HG02642 (cell line): ENCODE results near the gene MKKS.

Experiments
- ATAC-seq: cut with Tn5 transposase; IDR thresholded peaks from one replicate; pipeline ENCODE4 v1.9.1; 2021; ENCODE audit warnings: mild to moderate bottlenecking; ENCODE audit not compliant: unreplicated experiment, poor library complexity

MKKS gene

DNA sequence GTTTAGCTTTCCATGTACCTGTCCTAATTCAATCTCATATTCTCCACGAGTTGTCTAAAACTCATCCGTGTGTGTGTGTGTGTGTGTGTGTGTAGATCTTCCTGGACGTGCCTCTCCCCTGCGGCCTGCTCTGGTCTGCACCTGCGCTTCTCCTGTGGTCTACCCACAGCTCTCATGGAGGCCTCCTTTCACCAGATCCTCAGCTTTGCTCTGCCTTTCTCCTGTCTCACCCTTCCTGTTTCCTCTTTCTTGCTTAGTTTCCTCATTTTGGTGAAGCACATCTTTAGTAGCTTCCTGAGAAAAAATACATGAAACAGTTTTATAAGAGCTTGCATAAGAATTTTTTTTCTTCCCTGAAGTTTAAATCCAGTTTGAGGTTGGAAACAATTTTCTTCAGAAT is 19.2 kb upstream of the MKKS start:
- ATAC-seq: peak; percentile 97

DNA sequence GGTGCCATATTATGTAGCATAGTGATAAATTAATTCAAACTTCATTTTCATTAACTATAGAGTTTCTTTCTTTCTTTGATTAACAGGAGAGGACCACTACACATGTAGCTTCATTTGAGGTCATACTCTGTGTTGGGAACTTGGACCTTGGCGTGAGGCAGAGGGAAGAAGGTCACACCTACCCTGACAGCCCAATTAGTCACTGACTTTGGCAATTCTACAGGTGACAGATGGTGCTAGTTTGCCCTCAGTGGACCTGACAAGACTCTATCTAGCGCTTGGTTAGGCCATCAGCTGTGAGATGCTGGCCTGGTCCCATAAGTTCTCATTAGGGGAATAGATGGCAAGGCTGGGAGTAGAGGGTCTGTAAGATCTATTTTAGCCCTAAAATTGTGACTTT is 15.2 kb upstream of the MKKS start:
- no peak for ATAC-seq

DNA sequence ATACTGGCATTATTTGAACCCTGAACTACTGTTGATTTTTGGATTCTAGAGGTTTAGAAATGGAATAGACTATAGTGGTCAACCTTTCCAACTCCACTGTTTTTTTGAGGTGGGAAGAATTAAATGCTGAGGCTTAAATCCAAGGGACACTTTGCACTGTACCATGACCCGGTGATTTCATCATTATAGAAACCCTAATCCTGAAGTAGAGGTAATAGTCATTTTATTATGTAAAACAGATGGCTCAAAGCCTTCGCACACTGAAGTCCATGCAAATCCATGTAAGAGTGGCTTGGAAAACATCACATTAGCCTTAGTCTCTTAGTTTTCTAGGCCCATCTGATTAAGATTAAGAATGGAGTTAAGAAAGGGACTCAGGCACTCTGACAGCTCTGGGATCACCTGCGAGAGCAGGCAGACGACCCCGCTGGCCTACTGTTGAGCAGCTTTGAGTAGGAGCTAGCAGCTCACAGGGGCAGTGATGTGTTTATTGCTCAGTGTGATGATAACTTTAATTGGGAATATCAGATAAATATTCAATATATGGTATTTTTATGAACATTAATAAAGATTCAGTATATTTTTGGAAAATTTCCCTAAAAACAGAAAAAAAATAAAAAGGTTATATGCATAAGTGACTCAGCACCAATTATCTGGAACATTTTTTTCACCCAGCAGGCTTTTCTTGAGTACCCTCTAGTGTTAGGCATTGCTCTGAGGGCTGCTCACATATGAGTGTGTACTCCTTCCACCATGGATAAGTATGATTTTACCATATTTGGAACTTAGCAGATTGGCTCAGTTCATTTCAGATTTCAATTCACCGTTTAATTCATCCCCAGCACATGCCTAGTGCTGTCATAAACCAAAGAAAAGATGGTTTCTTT is 14.5 kb upstream of the MKKS start:
- no peak for ATAC-seq

DNA sequence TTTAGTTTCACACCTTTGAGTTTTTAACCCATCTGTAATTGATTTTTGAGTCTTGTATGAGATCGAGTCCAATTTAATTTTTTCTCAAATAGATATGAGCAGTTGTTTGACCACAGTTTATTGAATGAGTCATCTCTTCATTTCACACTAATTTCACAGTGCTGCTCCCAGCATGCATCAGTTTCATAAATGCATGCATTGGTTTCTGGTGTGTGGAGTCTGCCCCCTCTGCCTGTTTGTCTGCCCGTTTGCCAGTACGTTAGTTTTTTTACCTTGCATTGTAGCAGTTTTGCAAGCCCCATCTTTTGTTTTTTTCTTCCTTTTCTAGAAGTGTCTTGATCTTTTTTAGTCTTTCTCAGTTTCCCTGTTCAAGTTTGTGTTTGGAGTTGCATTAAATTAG is 13.0 kb upstream of the MKKS start:
- ATAC-seq: peak; percentile 97

DNA sequence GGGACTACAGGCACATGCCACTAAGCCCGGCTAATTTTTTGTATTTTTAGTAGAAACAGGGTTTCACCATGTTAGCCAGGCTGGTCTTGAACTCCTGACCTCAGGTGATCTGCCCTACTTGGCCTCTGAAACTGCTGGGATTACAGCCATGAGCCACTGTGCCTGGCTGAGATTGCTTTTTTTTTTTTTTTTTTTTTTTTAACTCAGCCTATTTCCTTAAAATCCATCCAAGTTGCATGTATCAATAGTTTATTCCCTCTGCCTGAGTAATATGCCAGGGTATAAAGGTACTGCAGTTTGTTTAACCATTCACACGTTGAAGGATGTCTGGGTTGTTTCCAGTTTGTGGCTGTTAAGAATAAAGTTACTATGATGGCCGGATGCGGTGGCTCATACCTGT is 11.7 kb upstream of the MKKS start:
- no peak for ATAC-seq

DNA sequence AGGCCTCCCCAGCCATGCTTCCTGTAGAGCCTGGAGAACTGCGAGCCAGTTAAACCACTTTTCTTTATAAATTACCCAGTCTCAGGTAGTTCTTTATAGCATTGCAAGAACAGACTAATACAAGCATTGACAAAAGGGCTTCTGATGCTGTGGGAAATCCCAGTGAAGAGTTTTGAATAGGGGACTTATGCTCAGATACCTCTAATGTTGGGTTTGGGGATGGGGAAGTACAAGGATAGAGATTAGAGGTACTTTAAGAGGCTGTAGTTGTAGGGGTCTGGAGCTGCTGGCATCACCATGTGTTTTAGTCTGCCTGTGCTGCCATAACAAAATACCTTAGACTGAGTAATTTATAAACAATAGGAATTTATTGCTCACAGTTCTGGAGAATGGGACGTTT is 9.9 kb upstream of the MKKS start:
- no peak for ATAC-seq

DNA sequence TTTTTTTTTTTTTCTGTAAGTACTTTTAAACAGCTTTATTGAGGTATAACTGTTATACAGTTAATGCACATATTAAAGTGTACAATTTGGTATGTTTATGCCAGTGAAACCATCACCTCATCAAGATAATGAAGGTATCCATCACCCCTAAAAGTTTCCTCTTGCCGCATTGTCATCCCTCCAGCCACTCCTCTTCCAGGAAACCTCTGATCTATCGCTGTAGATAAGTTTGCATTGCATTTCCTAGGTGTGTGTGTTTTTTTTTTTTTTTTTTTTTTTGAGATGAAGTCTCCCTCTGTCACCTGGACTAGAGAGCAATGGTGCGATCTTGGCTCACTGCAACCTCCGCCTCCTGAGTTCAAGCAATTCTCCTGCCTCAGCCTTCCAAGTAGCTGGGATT is 4.2 kb upstream of the MKKS start:
- no peak for ATAC-seq

DNA sequence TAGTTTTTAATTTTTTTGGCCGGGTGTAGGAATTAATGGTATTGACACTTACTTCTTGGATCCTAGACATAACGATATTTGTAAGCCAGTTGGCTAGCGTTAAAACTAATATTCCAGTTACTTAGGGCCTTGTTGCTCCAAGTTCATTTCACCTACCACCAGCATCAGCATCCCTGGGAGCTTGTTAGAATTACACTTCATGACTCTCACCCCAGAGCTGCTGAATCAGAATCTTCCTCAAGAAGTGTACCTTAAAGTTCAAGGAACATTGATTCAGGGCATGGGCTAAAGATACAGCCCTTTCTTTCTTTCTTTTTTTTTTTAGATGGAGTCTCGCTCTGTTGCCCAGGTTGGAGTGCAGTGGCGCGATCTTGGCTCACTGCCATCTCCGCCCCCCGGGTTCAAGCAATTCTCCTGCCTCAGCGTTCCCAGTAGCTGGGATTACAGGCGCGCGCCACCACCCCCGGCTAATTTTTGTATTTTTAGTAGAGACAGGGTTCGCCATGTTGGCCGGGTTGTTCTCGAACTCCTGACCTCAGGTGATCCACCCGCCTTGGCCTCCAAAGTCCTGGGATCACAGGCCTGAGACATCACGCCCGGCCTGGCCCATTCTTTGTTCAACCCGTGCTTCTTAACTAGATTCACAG is 2.2 kb upstream of the MKKS start:
- no peak for ATAC-seq

DNA sequence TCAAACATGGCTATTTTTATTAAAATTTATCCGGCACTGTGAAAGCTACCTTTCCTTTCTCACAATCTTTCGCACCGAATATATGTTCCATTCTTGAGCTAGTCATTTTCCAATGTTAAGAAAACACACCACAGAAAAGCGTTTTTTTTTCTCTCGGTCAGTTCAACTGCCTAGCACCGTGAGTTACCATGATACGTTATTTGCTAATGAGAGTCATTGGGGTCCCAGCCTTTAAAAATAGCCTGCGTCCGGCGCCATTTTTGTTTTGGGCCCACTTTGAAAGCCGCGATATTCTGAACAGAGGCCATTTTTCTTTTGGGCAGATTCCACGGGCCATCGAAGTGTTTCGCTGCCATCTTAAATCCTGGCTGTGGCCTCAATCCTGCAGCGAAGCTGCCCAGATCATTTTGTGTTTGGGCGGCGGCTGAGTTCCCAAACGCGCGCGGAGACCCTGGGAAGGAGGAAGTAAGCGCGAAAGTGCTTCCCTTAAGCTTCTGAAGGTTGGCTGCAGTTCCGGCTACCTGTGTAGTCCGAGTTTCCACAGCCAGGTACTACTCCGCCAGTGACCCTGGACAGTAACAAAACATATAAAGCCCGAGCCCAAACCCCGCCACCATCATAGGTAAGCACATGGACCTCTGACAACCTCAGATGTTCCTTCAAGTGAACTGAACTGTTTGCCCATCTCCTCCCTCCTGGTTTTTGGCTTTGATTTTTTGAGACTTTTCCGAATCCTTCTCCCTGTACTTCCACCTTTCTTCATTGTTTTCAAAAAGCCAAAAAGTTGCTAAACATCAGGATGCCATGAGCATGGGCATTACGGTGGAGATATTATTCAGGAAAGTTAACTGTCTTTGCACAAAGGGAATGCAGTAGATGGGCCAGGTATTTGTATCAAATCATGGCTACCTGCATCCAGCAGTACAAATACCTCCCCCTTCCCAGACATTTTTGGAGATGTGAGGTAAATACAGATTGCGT is 1.1 kb upstream of the MKKS start, which contains the start of gene SLX4IP:
Gene SLX4IP, plus strand, starts transcription at position 474 of the 981 bp plus-strand sequence. CDS start 22,900 bp downstream, outside the sequence.
- peak; percentile 55 for ATAC-seq

DNA sequence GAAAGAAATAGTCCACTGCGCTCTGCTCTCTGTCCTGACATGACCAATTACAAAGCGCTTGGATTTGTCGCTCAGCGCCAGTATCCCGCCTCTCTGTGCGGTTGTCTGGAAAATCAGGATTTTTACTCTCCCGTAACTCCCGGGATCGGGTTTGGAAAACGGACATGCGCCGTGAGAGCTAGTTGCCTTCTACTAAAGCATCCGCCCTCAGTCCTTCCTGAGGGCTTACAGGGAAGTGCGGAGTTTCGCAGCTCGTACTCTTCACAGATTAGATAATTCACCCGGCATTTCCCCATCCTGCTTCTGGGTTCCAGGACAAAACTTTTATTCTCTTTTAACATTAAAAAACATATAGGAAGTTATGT is 427 bp upstream of the MKKS start:
- peak; percentile 48 for ATAC-seq

DNA sequence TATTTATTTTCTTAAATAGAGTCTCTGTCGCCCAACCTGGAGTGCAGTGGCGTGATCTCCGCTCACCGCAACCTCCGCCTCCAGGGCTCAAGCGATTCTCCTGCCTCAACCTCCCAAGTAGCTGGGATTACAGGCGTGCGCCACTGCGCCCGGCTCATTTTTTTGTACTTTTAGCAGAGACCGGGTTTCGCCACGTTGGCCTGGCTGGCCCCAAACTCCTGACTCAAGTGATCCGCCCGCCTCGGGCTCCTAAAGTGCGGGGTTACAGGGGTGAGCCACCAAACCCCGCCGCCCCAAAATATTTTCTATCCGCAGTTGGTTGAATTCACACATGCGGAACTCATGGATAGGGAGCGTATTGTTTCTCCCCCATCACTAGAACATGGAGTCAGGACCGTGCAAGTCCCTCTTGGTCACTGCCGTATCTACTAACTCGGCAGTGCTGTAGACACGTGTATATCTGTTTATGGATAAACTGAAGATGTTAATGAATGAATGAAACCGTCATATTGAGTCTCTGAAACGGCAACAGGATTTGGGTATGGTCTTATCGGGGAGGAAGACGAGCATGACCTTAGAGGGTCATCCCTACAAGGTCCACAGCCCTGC is 904 bp downstream of the MKKS start:
- no peak for ATAC-seq

DNA sequence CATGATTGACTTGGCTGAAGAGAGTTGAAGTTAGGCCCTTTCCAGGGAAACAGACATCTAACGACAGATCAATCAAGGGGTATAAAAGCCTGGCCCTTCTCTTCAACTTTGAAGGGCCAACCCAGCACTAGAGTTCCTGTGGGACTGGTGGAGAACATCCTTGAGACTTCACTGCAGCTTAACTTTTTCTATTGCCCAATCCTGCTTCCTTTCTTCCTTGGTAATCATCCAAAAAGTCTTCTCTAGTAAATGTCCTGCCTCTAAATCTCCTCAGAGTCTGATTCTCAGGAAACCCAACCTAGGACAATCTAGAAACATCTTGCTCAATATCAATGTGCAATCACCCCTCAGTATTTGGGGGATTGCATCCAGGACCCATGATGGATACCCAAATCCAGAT is 1.9 kb downstream of the MKKS start:
- no peak for ATAC-seq

DNA sequence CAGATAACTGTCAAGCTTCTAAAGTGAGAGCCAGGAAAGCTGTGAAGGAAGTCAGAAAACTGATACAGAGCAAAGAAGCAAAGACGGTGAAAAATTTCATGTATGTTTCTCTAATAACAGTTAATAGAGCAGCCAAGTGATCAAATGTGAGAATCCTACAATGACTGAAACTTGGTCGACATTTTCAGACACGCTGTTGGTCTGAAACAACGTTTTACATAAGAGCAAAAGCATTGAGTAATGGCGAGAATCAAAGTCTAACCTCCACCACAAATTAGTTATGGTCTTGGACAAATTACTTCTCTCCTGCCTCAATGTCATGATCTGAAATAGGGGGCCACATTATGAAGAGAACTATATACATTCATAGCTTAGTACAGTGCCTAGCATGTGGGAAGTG is 3.3 kb downstream of the MKKS start:
- ATAC-seq: no peak

DNA sequence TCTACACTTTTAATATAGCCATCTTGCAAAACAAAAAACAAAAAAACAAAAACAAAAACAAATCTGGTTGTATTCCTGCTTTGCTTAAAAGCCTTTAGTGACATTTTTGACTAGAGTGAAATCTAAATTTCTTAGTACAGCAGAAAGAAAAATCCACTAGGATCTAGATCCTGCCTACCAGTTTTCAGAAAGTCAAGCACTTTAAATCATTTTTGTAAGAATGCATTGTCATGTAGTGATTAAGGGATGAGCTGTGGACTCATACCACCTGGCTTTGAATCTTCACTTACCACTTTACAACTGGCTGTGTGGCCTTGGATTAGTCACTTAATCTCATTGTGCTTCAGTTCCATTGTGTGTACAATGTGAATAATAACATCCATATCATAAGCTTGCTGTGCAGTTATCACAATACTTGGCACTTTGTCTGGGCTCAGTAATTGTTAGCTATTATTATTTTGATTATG is 4.0 kb downstream of the MKKS start:
- no peak for ATAC-seq

DNA sequence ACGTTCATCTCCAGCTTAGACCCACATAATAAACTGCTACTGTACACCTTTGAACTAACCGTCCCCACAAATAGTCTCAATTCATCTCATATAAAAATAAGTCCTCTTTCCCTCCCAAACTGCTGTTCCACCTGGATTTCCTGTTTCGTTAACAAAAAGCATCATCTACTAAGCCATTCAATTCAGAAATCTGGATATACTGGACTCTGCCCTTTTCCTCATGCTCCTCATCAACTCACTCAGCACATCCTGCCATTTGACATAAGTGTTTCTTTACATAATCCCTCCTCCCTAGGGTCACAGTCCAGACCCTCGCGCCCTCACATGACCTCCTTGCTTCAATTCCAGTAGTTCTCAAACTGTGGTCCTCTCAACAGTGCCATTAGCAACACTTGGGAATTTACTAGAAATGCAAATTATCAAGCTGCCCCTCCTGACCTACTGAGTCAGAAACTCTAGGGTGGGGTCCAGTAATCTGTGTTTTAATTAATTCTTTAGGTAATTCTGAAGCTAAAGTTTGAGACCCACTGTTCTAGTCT is 4.5 kb downstream of the MKKS start:
- ATAC-seq: no peak

DNA sequence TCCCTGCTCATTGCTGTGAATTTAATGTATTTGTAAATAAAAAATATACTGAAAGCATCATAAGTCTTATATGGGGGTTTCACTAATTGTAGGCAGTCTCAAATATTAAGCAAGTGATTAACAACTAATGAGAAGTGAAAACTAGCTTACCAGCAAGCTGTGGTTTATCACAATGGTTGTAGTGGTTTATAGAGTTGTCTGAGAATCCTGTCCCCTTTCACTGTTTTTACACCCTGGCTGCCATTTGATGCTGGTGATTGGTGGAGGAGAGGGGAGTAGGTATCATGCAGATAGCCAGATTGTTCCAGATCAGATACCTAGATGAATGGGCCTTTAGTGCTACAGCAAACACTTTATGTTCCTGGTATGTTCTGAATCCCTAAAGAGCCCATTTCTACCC is 6.0 kb downstream of the MKKS start:
- ATAC-seq: no peak

DNA sequence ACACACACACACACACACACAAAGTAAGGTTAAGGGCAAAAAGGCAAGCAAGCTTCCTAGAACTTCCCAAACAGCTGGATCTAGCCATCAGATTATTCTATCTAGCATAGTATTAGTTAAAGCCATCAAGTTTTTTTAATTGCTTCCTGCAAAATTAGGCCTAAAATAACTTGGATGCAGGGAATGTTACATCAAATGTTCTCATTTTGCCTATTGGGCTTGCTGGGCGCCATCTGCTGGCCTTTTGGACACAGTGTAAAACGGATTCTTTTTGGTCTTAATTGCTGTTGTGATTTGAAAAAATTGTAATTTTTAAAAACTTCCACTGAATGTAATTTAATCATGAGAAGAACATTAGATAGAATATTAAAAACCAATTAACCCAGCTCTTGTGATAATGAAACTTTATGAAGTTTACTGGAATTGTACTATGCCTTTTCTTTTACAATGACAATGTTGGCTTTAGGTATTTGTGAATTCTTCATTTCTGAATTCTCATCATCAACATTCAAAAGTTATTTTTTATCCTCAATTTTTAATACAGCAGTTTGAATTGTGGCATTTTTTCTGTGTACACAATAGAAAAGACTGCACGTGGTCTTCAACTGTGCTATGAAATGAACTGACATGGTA is 6.8 kb downstream of the MKKS start:
- ATAC-seq: no peak

DNA sequence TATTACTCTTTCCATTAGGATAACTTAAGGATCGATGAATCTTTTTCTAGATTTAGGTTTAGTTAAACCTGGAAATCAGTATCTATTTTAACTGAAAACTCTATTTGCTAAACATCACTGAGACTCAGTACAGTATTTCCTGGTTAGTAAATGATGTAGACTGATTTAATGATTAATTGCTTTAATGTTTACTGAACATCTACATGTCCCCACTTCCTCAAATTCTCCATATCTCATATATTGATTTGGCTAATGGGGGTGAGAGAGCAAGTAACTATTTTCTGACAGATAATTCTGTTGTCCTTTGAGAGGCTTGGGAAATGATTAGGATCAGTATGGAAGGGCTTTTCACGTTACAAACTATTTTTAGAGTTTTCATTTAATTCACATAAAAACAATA is 10.3 kb downstream of the MKKS start:
- peak; percentile 44 for ATAC-seq

DNA sequence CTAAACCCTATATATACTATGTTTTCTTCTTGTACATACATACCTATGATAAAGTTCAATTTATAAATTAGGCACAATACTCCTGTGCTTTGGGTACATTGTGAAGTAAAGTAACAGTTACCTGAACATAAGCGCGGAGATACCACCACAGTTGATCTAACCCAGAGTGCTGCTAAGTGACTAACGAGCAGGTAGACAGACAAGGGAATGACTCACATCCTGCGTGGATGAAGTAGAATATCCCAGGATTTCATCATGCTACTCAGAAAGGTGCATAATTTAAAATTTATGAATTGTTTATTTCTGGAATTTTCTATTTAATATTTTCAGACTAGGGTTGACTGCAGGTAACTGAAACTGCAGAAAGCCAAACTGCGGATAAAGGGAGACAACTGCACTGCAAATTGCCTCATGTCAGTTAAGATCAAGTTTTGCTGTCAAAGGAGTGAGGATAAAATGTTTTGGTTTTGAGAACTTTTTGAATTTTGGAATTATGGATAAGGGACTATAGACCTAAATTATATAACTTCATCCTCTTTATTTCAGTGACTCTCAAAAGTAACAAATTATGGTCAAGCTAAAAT is 14.4 kb downstream of the MKKS start:
- ATAC-seq: no peak
